OCI-LY1 (cell line): ENCODE results near the gene RTCB.
"Not testable (repeated sequence)": the region's sequence is repeated elsewhere in the genome, so short reads cannot be mapped to it uniquely, and the experiment has no call there.

Experiments
- EZH2 ChIP-seq: fragments of 200-600 bp; sonication (generic), shearing (Covaris generic); IDR thresholded peaks from 2 replicates; pipeline ENCODE4 v1.8.0; 2017; ENCODE audit warnings: borderline replicate concordance, mixed run types, mild to moderate bottlenecking, antibody characterized with exemption, low read length, moderate library complexity, mixed read lengths
- TF ChIP-seq, protein P1 (sequence below): fragments of 200-600 bp; sonication (generic), shearing (Covaris generic); IDR thresholded peaks from 2 replicates; pipeline ENCODE4 v1.5.1; 2017; ENCODE audit warnings: mild to moderate bottlenecking, antibody characterized with exemption, low read length, moderate library complexity, mixed read lengths

DNA sequence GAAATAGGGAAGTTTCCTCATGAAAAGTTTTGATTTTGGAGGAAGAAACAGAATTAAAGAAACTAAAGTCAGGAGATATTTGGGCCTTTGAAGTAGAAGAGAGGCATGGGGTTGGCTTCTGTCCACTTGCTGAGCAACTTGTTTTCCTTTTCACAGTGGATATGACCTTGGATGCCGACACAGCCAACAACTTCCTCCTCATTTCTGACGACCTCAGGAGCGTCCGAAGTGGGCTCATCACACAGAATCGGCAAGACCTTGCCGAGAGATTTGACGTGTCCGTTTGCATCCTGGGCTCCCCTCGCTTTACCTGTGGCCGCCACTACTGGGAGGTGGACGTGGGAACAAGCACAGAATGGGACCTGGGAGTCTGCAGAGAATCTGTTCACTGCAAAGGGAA is 52.0 kb downstream of the RTCB start:
- TF ChIP-seq, protein P1, sequence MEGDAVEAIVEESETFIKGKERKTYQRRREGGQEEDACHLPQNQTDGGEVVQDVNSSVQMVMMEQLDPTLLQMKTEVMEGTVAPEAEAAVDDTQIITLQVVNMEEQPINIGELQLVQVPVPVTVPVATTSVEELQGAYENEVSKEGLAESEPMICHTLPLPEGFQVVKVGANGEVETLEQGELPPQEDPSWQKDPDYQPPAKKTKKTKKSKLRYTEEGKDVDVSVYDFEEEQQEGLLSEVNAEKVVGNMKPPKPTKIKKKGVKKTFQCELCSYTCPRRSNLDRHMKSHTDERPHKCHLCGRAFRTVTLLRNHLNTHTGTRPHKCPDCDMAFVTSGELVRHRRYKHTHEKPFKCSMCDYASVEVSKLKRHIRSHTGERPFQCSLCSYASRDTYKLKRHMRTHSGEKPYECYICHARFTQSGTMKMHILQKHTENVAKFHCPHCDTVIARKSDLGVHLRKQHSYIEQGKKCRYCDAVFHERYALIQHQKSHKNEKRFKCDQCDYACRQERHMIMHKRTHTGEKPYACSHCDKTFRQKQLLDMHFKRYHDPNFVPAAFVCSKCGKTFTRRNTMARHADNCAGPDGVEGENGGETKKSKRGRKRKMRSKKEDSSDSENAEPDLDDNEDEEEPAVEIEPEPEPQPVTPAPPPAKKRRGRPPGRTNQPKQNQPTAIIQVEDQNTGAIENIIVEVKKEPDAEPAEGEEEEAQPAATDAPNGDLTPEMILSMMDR = not testable (repeated sequence)
- not testable (repeated sequence) for TF ChIP-seq EZH2
